SK-N-SH (cell line): ENCODE measurements around the gene ZRANB3. TPM values are rescaled to one million over a fixed set of nuclear protein-coding genes. Genes with fewer than 3 reads are reported as not detected.

Experiments
- CTCF ChIA-PET: fragments of 300-600, 350-600 bp; formaldehyde crosslinking; extraction: SDS; loops from one replicate; lab custom pipeline; 2021; lab: Yijun Ruan, JAX
- POLR2A ChIA-PET: fragments of 350-600 bp; sonication (Branson Sonifier 250); formaldehyde crosslinking; extraction: SDS; loops from one replicate; lab custom pipeline; 2020; ENCODE audit warnings: antibody characterized with exemption, inconsistent platforms; lab: Yijun Ruan, JAX
- DNase-seq: peaks from one replicate; pipeline ENCODE4 v3.0.0; 2012
- H2AFZ ChIP-seq: fragments of 200-600 bp; sonication (generic); 2 replicates; pipeline ENCODE4 v1.8.1; 2016; ENCODE audit warnings: antibody characterized with exemption, mild to moderate bottlenecking, low read depth
- H3F3A ChIP-seq: fragments of 200-600 bp; sonication (generic); replicated peaks from 2 replicates; pipeline ENCODE3; 2016; ENCODE audit warnings: antibody characterized with exemption, mild to moderate bottlenecking; ENCODE audit not compliant: insufficient read depth
- H3K27ac ChIP-seq, 2 experiments: fragments of 200-500 bp in 1 of 2; fragments of 200-600 bp in 1 of 2; sonication (Bioruptor generic) in 1 of 2; sonication (generic), shearing (Covaris generic) in 1 of 2; 2 replicates each; pipeline versions ENCODE4 v1.5.1 to v1.6.1; 2014 to 2016; ENCODE audit warnings: low read depth in 2 of 2, inconsistent platforms in 1 of 2, low read length in 1 of 2, mild to moderate bottlenecking in 1 of 2, mixed read lengths in 1 of 2
- H3K27me3 ChIP-seq: fragments of 200-600 bp; sonication (generic), shearing (Covaris generic); 2 replicates; pipeline ENCODE4 v1.6.1; 2016; ENCODE audit warnings: mixed run types; ENCODE audit not compliant: insufficient read depth
- H3K36me3 ChIP-seq, 2 experiments: fragments of 200-500 bp in 1 of 2; fragments of 200-600 bp in 1 of 2; sonication (Bioruptor generic) in 1 of 2; sonication (generic) in 1 of 2; replicated peaks in 1 of 2; 2 replicates each; pipeline versions ENCODE3 to v1.5.1; 2014 to 2016; ENCODE audit warnings: low read length in 1 of 2, mild to moderate bottlenecking in 1 of 2; ENCODE audit not compliant: insufficient read depth in 2 of 2, control insufficient read depth in 1 of 2
- H3K4me1 ChIP-seq, 2 experiments: fragments of 200-500 bp in 1 of 2; fragments of 200-600 bp in 1 of 2; sonication (Bioruptor generic) in 1 of 2; sonication (generic), shearing (Covaris generic) in 1 of 2; 2 replicates each; pipeline versions ENCODE4 v1.5.1 to v1.6.1; 2014 to 2016; ENCODE audit warnings: low read depth in 1 of 2, low read length in 1 of 2, mixed run types in 1 of 2; ENCODE audit not compliant: insufficient read depth in 2 of 2, control insufficient read depth in 1 of 2
- H3K4me2 ChIP-seq: fragments of 200-600 bp; sonication (generic), shearing (Covaris generic); 2 replicates; pipeline ENCODE4 v1.6.1; 2017; ENCODE audit warnings: mixed run types
- H3K4me3 ChIP-seq, 2 experiments: fragments of 200-500 bp in 1 of 2; fragments of 200-600 bp in 1 of 2; sonication (Bioruptor generic) in 1 of 2; sonication (generic), shearing (Covaris generic) in 1 of 2; 2 replicates each; pipeline versions ENCODE4 v1.5.1 to v1.8.1; 2014 to 2016; ENCODE audit warnings: low read depth in 2 of 2, inconsistent platforms in 1 of 2, low read length in 1 of 2, mild to moderate bottlenecking in 1 of 2, mixed read lengths in 1 of 2, moderate library complexity in 1 of 2
- H3K79me2 ChIP-seq: fragments of 200-600 bp; sonication (generic); 2 replicates; pipeline ENCODE4 v1.8.1; 2017; ENCODE audit warnings: mild to moderate bottlenecking; ENCODE audit not compliant: insufficient read depth
- H3K9ac ChIP-seq: fragments of 200-600 bp; sonication (generic); 2 replicates; pipeline ENCODE4 v1.6.1; 2017; ENCODE audit warnings: mixed run types
- H3K9me2 ChIP-seq: fragments of 200-600 bp; sonication (generic); 2 replicates; pipeline ENCODE4 v1.6.1; 2017; ENCODE audit warnings: mixed run types
- H3K9me3 ChIP-seq: fragments of 200-600 bp; sonication (generic); 2 replicates; pipeline ENCODE4 v1.6.1; 2017; ENCODE audit warnings: mixed run types, mild to moderate bottlenecking, moderate library complexity
- H4K20me1 ChIP-seq: fragments of 200-600 bp; sonication (generic); 2 replicates; pipeline ENCODE4 v1.6.1; 2017; ENCODE audit warnings: mild to moderate bottlenecking, mixed run types; ENCODE audit not compliant: insufficient read depth
- CTCF ChIP-seq: fragments of 200-600 bp; sonication (generic); IDR thresholded peaks from 2 replicates; pipeline ENCODE4 v1.6.1; 2017; ENCODE audit warnings: antibody characterized with exemption, mild to moderate bottlenecking, moderate library complexity
- ELF1 ChIP-seq: IDR thresholded peaks from 2 replicates; pipeline ENCODE4 v1.4.0; 2012
- EP300 ChIP-seq, 2 experiments: IDR thresholded peaks; 2 replicates each; pipeline versions ENCODE4 v1.4.0 to v1.6.1; 2012; ENCODE audit warnings: borderline replicate concordance in 1 of 2, low read depth in 1 of 2, low read length in 1 of 2
- FOSL2 ChIP-seq: IDR thresholded peaks from 2 replicates; pipeline ENCODE4 v1.4.0; 2012; ENCODE audit warnings: low read depth, mild to moderate bottlenecking, moderate library complexity, borderline replicate concordance
- FOXJ3 ChIP-seq: sonication (generic); formaldehyde crosslinking; IDR thresholded peaks from 2 replicates; pipeline ENCODE4 v1.5.1; 2020; ENCODE audit warnings: mild to moderate bottlenecking, missing genetic modification reagents
- GABPA ChIP-seq: IDR thresholded peaks from 2 replicates; pipeline ENCODE4 v1.4.0; 2012; ENCODE audit warnings: low read depth, mild to moderate bottlenecking
- MXI1 ChIP-seq: IDR thresholded peaks from 2 replicates; pipeline ENCODE4 v1.6.1; 2012; ENCODE audit warnings: mild to moderate bottlenecking, low read depth, low read length, improper control_type of control experiment
- NFIC ChIP-seq: IDR thresholded peaks from 2 replicates; pipeline ENCODE4 v1.4.0; 2012; ENCODE audit warnings: borderline replicate concordance
- PBX3 ChIP-seq: IDR thresholded peaks from 2 replicates; pipeline ENCODE4; 2012
- POLR2AphosphoS5 ChIP-seq: IDR thresholded peaks from 2 replicates; pipeline ENCODE4 v1.6.1; 2012; ENCODE audit warnings: low read depth, low read length
- RCOR1 ChIP-seq: fragments of 150-350 bp; IDR thresholded peaks from 2 replicates; pipeline ENCODE4 v1.6.1; 2017; ENCODE audit warnings: antibody characterized with exemption, low read length
- REST ChIP-seq: IDR thresholded peaks from 2 replicates; pipeline ENCODE4 v1.6.1; 2012; ENCODE audit warnings: mild to moderate bottlenecking, low read depth, low read length, moderate library complexity
- RXRA ChIP-seq: IDR thresholded peaks from 2 replicates; pipeline ENCODE4 v1.4.0; 2012; ENCODE audit warnings: low read depth, mild to moderate bottlenecking, borderline replicate concordance
- SIN3A ChIP-seq: IDR thresholded peaks from 2 replicates; pipeline ENCODE4 v1.6.1; 2012; ENCODE audit warnings: low read depth, mild to moderate bottlenecking, low read length, moderate library complexity, borderline replicate concordance
- TAF1 ChIP-seq: IDR thresholded peaks from 2 replicates; pipeline ENCODE4 v1.6.1; 2012; ENCODE audit warnings: low read depth, mild to moderate bottlenecking, low read length, moderate library complexity, borderline replicate concordance
- TEAD4 ChIP-seq: IDR thresholded peaks from 2 replicates; pipeline ENCODE4 v1.4.0; 2012; ENCODE audit warnings: mild to moderate bottlenecking, borderline replicate concordance; ENCODE audit not compliant: insufficient read depth
- USF1 ChIP-seq: IDR thresholded peaks from 2 replicates; pipeline ENCODE4 v1.4.0; 2012; ENCODE audit warnings: low read depth, borderline replicate concordance
- ZBTB33 ChIP-seq: IDR thresholded peaks from 2 replicates; pipeline ENCODE4 v1.4.0; 2012; ENCODE audit warnings: low read depth, borderline replicate concordance
- WGBS: methylation state at CpG from one replicate; pipeline ENCODE4 v1.1.6; 2017; ENCODE audit warnings: low lambda C conversion rate; 5-methylcytosine and 5-hydroxymethylcytosine counted together
- polyA plus RNA-seq, 3 experiments: library from polyadenylated mRNA; depleted of rRNA; stranded (reverse); fragments of >200 nt; gene quantifications; 2 replicates each; pipeline ENCODE4 v1.2.3, GENCODE V29; 2012

Gene ZRANB3
- polyA plus RNA-seq, 1 of the 3 experiments (the other 2 are of a cell fraction), result 4.1 TPM

GRCh38 chr2:135456835-135457234, 74.2 kb downstream of the ZRANB3 start:
- Histone ChIP-seq H3K4me3 (no peak overlapping the region), H3K4me1 (no peaks in the 10 kb centered on the region), H3K4me2 (no peak overlapping the region), H2AFZ (no peak overlapping the region), H3K27me3 (no peaks in the 10 kb centered on the region), H3K36me3 (no peaks in the 10 kb centered on the region), H3K27ac (no peak overlapping the region), H3K9me3 (no peaks in the 10 kb centered on the region), H4K20me1 (no peaks in the 10 kb centered on the region), H3K79me2 (no peaks in the 10 kb centered on the region), H3K9ac (no peak overlapping the region), H3F3A (no peaks in the 10 kb centered on the region), H3K9me2 (no peaks in the 10 kb centered on the region)
- no peak for DNase-seq
- ChIA-PET POLR2A (no interaction called here), CTCF (no interaction called here)
- 96% methylated on average over 1 of the region's 1 CpG for WGBS
- TF ChIP-seq GABPA, result no peak
- TF ChIP-seq RCOR1, result no peak
- no peak for TF ChIP-seq MXI1
- no peak for TF ChIP-seq RXRA
- TF ChIP-seq REST, result no peak
- TF ChIP-seq NFIC, result no peak

GRCh38 chr2:135456431-135456830, 74.6 kb downstream of the ZRANB3 start:
- no peaks in the 10 kb centered on the region for H3K9me2 ChIP-seq
- WGBS, result 94% methylated on average over 2 of the region's 2 CpGs
- no peak for TF ChIP-seq TAF1
- TF ChIP-seq RCOR1, result no peak
- TF ChIP-seq ZBTB33, result no peak
- no peak for TF ChIP-seq GABPA
- no peak for TF ChIP-seq FOXJ3 (CRISPR knock-in tag)
- TF ChIP-seq ELF1, result no peak
- TF ChIP-seq MXI1, result no peak
- TF ChIP-seq TEAD4, result no peak
- no peak for TF ChIP-seq SIN3A
- no peak for TF ChIP-seq FOSL2
- TF ChIP-seq EP300 (IDR thresholded peaks at IDR 0.05; ENCODE audit: borderline replicate concordance in 1 of 2, low read depth in 1 of 2, low read length in 1 of 2), result no peak
- no peak for TF ChIP-seq NFIC
- no peak for TF ChIP-seq RXRA
- TF ChIP-seq PBX3, result no peak
- no peak for TF ChIP-seq USF1
- no peak for TF ChIP-seq CTCF
- no peak for TF ChIP-seq POLR2AphosphoS5

More at GRCh38 chr2:135456431-135456830, 74.6 kb downstream of the ZRANB3 start:
- Histone ChIP-seq H3K27ac (no peak overlapping the region), H2AFZ (no peak overlapping the region), H3K27me3 (no peaks in the 10 kb centered on the region), H3K9ac (no peak overlapping the region), H3K9me3 (no peaks in the 10 kb centered on the region), H3K4me2 (no peak overlapping the region), H3K4me3 (no peak overlapping the region), H3K79me2 (no peaks in the 10 kb centered on the region), H3K36me3 (no peaks in the 10 kb centered on the region), H3K4me1 (no peaks in the 10 kb centered on the region), H4K20me1 (no peaks in the 10 kb centered on the region), H3F3A (no peaks in the 10 kb centered on the region)
- DNase-seq, result no peak
- ChIA-PET POLR2A (no interaction called here), CTCF (interaction anchor here (1.2 kb wide), 1 partner anchor 19 kb away, joined by 3 read pairs; no protein-coding TSS in a partner anchor)
